ENCODE data around the gene AMBP.

Gene AMBP

DNA sequence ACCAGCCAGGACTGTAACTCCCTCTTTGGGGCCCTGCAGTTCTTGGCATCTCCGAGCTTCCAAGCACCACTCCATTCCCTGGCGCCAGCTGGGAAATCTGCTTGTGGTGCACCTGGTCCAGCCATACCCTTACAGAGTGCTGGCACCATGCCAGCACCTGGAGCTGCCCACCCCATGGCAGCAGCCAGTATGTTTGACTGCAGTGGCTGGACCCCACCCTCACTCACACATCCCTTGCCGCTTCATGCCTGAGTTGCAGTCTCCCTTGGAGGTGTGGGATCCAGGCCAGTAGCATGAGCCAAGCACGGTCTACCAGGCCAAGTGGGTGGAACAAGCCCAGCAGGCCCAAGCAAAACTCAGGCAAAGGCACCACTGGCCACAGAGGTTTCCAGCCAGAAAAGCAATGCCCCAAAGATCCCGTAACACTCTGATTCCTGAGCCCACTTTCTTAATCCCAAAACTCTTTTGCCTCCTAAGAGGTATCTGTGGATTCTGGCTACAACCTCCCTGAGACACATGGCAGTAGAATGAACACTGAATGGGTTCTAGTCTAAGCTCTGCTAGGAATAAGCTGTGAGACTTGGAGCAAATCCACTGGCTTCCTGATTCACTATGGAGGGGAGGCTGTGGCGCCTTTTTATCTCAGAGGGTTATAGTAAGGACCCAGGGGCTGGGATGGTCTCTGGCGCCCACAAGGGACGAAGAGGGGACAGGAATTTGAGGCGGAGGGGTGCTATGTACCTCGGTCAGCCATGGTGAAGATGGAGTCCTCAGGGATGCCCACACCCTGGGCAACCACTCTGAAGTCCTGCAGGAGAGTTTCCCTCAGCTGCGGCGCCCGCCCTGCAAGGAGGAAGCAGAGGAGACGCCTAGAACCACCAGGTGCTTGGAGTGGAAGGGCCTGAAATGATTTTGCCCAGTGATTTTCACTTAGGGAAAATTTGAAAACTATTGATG is 5.6 kb downstream of the AMBP start:
- no peak for DNase-seq

DNA sequence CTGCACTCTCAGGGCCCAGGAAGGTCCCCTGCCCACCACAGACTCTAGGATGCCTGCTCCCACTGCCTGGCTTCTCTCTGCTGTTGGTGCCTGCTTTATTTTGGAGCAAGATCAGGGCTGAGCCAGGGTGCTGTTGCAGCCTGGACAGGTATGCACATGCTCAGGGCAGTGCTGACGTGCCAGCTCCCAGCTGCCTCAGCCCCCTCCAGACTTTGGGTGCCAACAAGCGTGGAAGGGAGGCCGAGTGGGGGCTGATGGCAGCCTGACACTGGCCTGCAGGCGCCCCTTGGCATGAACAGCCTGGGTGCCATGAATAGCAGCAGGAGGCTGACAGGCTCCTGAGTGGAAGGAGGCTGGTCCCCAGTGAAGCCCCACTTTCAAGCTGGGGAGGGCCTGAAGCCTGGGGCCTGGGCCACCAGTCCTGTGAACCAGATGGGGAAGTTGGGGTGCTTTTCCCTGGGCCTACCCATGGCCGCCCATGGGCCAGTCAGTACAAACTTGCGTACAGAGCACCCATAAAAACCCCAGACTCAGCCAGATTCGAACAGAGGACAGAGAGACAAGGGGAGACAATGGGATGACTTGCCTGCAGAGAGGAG is 6.8 kb downstream of the AMBP start:
- DNase-seq: no peak

DNA sequence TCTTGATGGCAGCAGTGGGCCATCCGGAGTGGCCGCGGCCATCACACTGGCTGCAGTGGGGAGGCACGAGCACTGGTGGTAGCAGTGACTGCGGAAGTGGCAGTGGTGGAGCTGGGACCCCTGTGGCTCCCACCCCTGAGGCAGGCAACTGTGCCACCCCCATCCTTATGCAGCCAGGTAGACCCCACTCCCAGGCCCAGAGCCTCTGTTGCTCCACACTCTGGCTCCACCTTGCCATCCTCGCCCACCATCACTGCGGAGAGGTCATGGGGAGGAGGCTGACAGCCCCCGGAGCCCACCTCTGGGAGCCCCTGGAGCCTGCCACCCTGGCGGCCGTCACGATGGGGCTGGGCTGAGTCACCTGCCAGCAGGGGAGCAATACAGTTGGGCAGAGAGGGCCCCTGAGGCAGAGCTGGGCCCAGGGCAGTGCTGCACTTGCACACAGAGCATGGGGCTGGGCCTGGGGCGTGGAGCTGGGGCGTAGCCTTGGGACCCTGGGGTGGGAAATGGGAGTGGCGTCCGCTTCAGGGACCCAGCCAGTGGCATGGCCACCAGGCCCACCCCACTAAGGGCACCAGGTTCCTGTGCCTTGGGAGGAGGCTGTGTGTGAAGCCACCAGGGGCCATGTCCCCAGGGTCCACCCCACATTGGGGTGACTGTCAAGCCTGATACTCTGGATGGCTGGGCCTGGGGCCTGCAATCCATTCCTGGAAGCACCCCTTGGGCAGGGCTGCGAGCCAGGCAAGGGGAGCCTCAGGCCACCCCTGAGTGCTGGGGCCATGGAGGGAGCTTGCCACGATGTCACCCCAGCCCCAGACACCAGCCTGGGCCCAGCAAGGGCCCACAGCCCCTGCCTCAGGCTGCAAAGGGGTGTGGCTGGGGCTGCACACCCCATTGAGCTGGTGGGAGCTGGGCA is 7.7 kb downstream of the AMBP start:
- no peak for DNase-seq

DNA sequence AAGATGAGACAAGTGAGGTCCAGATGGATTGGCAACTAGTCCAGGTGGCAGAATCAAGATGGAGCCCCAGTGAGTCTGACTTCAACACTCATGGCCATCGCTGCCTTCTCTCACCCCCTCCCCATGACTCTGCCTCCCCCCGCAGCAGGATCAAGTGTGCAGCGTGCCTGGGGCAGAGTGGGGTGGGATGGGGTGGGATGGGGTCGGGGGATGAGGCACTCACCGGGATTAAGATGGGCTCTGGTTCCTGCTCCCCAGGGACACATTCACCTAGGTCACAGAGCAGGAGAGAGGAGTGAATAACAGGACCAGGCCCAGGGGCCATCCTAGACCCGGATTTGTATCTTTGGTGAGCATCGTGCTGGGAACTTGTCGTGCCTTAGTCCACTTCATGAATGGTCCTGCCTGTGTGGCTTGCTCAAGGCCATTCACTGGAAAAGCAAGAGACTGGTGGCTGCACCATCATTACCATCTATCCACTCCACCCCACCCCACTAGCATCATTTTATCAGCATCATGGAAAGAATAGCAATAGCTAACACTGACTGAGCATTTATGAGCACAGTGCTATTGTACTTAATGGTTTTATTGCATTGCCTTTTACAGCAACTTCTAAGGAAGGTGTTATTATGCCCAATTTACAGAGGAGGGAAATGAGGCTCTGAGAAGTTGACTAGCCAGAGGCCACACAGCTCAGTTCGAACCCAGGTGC is 8.5 kb downstream of the AMBP start:
- DNase-seq: no peak

DNA sequence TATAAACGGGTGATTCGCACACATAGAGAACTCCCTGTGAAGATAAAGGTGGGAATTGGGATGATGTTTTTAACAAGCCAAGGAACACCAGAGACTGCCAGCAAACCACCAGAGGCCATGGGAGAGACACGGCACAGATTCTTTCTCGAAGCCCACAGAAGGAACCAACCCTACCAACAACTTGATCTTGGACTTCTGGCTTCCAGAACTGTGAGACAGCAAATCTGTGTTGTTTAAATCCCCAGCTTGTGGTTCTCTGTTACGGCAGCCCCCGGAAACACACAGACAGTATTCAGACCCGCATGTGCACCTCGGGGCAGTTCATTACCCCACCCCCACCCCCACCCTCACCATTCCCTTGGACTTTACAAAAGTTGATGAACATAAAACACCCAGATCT is 12.8 kb downstream of the AMBP start:
- no peak for DNase-seq

DNA sequence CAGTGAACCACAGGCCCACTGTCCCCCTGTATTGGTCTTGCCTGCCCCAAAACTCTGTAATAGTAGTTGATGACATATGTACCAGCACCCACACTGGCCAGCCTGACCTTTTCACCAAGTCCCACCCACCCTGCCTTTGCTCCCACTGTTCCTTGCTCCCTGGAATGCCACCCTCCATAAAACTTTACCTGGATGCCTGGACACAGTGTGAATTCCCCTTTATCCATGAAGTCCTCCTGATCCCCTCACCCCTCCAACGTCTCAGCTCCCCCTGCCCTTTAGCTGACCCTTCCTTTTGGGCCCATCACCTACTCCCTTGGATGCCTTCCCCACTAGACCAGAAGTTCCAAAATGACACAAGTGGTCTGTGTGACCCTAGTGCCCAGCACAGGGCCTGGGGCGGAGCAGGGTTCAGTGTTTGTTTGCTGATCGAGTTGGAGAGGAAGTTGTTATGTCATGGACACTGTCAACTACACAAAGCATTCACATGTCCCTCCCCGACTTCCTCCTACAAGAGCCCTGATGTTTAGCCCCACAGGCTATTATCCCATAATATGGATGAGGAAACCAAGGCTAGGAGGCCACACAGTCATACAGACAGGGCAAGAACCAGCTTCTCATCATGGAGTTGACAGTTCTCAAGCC is 16.1 kb downstream of the AMBP start:
- no peak for DNase-seq

DNA sequence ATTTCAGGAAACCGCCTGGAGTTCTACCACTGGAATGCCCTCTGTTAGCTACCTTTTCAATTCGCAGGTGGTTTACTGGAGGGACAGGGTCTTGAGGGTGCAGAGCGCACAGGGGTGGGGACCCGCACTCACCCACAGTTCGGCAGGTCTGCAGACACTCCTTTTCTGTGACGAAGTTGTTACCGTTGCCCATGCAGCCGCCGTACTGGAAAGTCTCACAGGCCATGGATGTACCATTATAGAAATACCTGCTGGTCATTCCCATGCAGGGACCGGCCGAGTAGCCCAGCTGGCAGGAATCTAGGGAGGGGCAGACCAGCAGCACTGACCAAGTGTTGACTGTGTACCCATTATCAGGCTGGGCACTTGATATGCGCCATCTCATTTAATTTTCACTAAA is 16.8 kb downstream of the AMBP start:
- no peak for DNase-seq

DNA sequence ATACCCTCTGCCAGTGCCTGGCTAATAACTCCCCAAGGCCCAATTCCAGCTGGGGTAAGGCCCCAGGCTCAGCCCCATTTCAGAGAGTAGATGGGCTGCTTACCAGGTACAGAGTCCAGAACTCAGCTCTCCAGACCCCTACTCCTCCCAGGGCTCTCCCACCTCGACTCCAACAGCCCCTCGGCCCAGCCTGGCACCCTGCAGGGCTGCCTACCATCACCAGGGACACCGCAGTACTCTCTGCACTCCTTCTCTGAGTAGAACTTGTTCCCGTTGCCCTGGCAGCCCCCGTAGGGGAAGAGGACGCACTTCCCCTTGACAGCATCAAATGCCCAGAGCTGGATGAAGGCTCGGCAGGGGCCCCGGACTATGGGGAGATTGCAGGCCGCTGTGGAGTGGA is 17.4 kb downstream of the AMBP start:
- DNase-seq: no peak

DNA sequence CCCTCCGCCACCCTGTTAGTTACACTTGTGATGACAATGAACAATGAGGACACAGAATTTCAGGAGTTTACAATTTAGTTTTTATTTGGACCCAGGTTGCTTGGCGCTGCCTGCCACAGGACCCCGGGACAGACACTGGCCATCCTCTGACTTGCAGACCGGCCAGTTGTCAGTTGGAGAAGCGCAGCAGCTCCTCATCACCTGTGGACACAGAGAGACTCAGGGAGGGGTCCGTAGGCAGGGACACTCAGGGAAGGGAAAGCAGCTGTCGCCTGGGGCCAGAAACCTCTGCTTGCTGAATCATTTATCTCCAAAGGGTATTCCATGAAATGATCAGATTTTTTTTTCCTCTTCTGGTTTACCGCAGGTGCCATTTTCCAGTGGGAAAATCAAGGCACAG is 18.0 kb downstream of the AMBP start:
- DNase-seq: no peak

DNA sequence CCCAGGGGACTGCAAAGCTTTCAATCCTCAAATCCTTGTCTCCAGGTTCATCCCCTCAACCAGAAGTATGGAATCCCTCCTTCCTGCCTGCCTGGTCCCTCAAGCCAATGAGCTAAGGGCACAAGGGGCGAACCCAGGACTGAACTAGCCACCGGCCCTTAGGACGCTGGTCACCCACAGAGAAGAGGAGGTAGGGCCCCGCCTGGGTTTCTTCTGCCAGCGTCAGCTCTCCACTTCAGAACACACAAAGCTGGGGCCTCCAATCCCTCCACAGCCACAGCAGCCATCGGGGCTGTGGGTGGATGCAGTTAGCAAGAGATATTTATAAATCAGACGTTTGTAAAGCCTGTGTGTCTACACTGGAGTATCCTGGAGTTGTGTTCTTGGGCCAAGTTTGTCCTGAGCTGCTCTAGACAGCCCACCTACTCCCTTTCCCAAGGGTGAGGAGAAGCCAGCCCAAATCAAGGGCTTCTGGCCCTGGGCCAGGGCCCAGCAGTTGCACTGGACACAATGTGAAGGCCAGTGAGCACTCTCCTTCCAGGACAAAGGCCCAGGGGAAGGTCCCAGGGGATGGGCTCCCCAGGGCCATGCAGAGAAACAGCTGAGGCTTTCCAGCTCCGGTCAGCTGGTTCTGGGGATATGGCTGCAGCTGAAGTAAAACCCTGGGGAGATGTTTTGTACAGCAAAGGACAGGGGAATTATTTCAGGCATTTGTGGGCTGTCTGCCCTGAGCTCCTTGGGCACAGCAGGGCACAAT is 18.9 kb downstream of the AMBP start:
- DNase-seq: no peak

DNA sequence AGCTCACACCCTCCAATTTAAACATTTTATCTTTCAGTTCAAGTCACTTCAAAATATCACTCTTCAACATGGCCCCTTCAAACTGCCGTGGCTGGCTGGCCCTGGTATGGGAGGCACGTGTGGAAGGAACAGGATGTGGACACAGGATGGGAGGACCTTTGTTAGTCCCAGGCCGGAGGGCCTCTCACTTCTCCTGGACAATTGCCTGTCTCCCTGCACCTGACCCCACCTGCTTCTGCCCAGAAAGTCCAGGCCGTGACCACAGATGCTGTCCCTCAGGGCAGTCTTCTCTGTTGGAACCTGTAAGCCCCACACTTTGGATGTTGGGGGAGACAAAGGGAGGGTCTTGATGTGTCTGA is 19.4 kb downstream of the AMBP start:
- DNase-seq: no peak

DNA sequence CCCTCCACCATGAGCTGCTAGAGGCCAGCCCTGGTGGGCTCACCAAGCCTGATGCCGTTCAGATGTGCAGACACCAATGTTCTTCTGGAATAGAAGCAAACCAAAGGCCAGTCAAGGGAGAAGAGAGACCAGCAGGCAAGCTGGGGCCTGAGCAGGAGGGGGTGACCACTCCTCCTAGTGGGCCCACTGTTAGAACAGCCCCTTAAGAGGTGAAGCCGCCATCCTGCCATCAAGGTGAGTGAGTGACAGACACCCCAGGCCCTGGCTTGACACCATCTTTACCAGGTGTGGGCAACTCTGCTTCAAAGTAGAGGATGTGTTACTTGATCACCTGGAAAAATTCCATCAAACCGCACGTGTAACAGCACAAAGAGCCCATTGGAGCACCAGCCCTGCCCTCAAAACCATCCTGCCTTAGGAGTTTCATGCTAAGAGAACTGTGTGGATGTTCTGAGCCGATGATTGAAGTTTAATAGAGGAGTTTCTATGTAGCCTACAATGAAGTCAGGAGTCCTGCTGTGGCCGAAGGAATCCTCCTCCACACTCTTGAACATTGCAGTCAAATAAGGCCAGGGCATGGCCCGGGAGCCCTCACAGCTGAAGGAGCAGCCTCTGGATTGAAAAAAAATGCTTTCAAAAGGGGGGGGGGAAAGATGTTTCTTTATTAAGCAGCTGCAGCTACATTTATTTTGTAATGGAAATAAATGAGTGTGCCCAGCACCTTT is 20.8 kb downstream of the AMBP start:
- no peak for DNase-seq

DNA sequence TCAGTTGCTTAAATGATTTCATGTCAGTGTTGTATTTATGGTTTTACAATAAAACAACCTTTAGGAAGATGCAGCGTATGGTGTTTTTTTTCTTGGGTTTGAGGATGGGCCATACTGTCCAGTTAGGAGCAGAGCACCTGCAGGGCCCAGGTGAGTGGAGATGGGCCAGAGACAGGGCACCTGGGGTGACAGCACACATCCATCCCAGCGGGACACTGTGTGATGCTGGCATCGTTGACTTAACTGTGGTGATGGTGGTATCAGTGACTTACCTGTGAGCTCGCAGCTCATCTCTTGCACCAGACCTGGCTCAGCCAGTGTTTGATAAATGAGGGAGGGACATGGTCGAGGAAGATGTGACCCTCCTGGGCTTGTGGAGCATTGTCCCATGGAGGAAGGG is 21.6 kb downstream of the AMBP start:
- no peak for DNase-seq

DNA sequence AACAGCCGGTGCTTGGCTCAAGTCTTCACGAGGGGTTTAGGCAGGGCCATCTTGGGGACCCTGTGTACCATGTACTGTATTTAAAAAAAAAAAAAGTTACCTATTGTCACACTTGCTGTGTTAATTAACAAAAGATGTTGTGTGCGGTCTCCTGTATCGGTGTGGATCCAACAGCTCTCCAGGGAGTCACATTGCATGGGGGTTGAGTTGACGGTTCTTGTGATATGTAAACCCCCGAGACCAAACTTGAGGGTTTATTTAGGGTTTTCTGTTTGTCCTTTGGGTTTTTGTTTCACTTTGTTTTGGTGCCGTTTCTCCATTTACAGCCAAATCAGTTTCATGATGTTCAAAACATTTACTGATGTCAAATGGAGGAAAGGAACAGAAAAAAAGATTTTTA is 22.2 kb downstream of the AMBP start:
- no peak for DNase-seq

DNA sequence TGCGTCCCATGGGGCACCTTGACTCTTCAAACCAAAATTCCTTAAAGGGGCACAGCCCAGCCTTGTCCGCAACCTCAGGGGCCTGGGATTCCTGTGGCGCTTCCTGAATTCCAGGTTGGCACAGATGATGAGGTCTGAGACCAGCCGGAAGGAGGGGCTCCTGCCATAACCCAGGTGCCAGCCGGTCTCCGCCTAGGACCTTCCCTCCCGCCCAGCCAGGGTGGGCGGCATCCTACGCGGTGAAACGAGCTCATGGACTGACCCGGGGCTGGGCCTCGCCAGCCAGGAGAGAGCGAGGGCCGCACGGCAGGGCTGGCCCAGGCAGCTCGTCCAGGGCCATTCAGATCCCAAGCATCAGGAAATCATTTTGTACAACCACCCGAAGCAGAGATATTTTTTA is 23.0 kb downstream of the AMBP start:
- DNase-seq: no peak

DNA sequence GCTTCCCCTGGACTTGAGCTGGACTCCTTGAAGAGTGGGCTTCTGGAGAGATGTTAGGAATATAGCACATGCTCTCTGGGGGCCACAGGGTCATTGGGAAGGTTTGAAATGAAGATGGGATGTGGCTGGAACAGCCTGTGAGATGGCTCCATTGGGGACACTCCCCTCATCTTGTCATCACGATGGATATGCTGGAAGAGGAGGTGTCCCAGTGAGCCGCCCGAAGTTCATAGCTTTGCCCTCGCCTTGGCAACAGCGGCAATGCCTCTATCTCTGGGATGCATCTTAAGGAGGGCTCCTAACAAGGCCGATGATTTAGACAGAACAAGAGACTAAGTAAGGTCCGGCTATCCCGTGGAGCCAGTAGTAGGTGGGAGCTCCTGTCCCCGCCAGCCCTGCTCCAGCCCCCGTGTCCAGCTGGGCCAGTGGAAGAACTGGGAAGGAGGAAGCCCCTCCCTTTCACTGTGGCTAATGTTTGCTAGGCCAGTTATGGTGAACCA is 23.9 kb downstream of the AMBP start:
- no peak for DNase-seq

DNA sequence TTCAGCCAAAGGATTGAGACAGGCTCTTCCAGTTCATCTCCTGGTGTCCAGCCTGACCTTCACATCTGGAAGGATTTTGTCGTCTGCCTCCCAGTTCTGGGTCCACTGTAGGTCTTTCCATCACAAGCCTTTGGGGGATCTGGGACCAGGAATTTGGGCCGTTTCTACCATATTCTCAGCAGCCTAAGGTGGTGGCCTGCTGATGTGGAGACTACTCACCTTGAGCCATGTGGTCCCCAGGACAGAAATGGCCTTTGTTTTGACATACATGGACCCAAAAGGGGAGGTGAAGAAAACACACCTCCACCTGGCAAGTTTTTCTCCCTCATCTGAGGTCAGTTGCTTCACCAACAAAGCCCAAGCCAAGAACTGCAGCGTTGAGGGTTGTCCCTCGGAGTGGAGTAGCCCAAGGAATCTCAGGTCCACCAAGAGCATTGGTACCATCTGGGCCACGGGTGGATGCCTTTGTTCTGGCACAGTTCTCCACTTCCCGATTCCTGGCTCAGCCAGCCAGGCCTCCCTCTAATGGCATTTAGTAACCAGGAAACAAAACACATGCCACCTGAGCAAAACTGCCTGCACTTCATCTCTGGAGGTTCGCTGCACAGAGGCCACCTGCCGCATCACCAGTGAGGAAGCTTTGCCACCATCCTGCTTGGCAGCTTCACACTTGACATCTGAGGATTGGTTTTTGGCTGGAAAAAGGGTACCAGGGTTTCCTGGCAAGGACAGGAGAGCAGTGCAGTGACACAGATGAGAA is 24.7 kb downstream of the AMBP start:
- DNase-seq: no peak

DNA sequence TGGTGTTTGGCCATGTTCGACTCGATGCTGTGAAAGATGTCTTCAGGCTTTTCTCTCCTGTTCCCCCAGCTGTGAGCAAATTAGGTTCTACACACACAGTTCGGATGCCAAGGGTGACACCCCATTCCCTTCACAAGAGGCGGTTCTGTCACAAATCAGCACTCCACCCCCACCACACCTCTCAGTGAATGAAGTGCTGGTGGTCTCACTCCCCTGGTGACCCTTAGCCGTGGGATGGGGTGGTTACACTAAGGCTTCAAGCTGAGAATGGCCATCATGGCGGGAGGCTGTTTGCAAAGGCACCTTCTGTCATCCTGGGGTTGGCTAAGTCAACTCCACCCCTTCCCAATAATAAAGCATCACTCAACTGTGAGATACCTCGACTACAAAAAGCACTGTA is 26.4 kb downstream of the AMBP start:
- DNase-seq: no peak

DNA sequence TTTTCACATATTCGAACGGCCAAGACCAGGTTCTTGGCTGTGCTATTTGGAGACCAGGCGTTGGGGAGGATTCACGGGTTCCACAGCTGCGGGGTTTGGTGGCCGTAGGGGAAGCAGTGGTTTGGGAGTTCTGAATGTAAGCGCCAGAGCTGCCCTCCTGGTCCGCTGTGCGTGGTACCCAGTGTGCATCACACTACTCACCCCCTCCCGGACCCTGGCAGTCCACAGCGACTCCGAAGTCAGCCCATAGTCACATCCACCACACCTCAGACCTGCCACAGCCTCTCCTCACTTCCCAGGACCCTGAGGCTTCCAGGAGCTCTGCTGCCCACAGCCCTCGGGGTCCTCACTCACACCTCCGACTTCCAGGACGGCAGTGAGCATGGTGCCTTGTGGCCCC is 26.8 kb downstream of the AMBP start:
- DNase-seq: no peak

DNA sequence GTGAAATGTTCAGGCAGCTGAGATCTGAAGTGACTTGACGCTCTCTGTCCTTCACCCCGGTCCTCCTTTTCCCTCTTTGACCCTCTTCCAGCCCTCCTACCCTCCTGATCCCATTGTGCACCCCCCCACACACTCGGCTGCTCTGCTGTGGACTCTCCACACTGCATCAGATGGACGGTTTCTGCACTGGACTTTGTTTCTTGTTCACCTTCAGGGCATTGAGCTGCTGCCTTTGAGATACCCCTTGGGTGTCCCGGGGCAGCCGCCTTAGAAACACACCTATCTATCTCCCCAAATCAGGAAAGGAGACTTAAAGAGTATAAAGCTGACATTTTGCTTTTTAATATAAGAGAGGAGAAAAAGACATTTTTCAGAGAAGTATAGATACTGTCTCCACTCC is 27.5 kb downstream of the AMBP start:
- DNase-seq: no peak
